Measurements from ENCODE around the gene SPTSSA.
A peak's percentile ranks its signal among the peaks of the same experiment; 100 is the strongest.
"Not testable (repeated sequence)": the region's sequence is repeated elsewhere in the genome, so short reads cannot be mapped to it uniquely, and the experiment has no call there.

The SPTSSA gene

DNA sequence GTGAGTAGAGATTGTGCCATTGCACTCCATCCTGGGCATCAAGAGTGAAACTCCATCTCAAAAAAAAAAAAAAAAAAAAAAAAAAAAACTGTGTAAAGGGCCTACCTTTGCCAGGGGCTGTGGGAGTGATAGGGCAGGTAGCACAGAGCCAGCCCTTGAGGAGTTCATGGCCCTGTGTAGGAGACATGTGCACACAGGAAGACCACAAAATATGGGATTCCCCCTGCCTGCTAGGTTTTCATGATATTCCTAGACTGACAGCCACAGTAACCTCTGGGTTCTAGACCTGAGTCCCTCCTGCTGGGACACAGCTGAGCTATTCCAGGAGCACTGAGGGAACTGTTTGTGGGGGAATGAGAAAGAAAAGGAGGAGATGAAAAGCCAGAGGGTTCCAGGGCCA lies 8.3 kb upstream of the SPTSSA start:
- DNase-seq, result no peak

DNA sequence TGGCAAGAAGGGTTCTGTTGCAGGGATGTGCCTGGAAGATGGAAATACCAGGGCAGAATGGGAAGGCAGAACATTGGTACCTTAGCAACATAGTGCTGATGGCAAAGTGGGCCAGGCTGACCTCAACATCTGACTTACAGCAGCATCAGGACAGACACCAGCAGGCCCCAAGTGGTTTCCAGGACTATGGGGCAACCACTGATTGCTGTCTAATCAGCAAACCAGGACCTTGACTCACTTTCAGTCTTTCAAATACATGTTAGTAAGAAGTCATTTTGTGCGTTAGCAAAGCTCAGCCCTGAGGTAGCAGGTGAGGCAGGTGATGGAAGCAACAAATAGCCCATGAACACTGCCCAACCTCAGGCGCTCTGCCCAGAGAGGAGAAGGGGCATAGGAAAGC lies 4.7 kb upstream of the SPTSSA start:
- DNase-seq, result no peak

DNA sequence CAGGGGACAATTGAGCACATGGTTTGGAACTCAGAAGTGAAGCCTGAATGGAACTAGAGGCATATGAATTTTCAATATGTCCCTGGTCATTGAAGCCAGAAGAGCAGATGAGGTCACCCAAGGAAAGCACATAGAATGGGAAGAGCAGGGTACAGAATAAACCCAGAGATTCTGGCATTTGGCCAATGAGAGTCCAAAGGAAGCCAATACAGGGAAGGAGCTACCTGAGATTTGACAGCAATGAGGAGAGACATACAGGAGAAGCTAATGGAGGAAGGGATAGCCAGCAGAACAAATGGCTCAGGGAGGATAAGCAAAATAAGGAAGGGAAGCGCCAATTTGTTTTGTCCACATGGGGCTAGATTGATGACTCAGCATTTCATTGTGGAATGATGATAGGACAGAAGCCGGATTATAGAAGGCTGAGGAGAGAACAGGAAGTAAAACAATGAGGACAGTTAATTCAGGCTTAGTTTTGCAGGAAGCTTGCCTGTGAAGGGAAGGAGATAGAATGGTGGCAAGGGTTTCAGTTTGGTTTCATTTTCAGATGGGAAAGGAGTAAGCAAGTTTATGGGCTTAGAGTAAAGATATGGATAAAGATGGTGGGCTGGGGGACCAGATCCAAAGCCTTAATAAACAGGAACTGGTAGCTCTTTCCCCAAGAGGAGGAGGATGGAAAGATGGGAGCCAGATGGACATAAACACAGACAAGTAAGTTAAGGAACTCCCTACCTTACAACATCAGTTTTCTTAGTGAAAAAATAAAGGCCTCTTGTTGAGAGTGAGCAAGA lies 3.2 kb upstream of the SPTSSA start:
- DNase-seq, result no peak

DNA sequence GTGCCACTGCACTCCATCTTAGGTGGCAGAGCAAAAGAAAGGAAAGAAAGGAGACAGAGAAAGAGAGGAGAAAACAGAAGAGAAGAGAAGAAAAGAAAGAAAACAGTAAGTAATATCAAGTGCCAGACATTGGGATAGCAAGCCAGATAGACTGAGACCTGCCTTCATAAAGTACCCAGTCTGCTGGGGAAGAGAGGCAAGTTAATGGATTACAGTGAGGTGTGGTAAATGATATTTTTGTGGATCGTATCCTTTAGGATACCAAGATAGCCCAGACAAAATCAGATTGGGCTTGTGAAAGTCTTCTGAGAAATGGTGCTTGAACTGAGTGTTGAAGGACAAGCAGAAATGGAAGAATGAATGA lies 1.5 kb upstream of the SPTSSA start:
- DNase-seq, result no peak

DNA sequence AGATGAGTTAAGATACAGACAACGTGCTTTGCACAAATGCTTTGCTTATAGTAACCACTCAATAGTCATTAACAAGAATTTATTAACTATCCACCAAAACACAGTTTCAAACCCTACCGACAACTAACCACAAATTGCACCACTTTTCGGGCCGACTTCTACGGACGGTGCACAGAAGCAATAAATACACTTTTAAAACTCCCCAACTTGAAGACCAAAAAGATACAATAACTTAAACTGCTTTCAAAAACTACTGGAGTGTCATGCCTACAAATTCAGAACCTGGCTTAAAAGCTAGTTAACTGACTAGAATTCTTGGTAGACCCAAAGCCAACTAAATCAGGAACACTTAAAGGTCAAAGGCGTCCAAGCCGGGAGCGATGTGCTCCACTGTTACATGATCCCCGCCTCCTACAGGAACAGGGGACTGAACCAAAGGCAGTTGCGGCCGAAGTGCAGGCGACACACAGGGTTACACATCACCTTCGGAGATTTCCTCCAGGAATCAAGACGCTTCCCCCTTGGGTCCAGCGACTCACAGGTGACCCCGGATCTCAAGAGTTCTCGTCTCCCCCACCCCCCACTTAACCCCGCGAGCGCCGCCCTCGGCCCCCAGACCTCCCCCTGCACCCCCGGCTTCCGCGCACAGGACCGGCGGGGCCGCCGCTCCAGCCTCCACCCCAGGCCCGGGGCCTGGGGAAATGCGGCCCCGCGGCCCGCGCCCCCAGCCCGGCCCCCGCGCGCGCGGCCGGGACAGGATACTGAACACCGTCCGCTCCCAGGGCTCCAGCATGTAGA lies 507 bp downstream of the SPTSSA start:
- peak; percentile 22 for DNase-seq

DNA sequence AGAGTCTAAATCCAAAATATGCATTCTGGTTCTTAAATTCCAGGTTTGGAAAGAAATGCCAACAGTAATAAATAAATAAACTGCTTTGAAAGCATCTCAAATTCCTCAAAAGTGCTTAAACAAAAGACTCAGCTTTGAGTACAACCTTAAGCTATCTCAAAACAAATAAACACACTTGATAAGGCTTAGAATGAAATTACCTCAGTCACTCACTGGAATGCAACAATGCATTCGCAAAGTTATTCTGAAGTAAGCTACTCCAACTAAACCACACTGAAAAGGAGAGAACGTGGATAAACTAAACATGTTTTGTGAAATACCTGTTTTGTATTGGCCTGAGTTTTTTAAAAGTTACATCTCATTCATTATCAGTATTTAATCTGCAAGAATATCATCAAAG lies 1.2 kb downstream of the SPTSSA start:
- no peak for DNase-seq

DNA sequence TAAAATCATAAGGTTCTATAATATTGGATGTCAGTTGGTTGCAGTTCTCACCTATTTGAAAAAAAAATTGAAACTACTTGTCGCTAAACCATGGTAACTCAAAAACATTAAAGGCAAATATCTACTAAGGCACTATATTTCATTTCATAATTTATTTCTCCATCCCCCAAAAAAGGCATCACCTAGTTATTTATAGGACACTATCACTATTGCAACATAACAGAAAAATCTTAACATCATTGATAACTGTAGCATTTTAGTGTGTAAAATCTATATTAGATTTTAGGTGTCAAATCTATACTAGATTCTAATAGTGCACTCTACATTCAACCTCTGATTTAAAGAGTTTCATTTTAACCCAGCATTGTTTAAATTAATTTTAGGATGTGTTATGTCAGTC lies 1.7 kb downstream of the SPTSSA start:
- DNase-seq, result no peak

DNA sequence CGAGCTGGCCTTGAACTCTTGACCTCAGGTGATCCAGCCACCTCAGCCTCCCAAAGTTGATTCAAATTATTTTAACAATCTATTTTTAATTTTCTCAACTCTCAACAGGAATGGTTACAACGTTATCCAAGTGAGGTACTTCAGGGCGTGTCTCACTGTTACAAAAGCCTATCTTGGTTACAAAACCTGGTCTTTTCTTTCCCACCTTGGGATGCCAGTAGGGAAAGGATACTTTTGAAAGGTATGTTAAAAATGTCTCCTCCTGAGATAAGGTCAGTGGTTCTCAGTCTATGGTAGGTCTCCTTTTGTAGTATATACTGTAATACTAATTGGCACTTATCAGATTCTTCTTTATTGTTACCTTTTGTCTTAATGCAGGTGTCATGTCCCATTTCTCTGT lies 4.9 kb downstream of the SPTSSA start:
- no peak for DNase-seq

DNA sequence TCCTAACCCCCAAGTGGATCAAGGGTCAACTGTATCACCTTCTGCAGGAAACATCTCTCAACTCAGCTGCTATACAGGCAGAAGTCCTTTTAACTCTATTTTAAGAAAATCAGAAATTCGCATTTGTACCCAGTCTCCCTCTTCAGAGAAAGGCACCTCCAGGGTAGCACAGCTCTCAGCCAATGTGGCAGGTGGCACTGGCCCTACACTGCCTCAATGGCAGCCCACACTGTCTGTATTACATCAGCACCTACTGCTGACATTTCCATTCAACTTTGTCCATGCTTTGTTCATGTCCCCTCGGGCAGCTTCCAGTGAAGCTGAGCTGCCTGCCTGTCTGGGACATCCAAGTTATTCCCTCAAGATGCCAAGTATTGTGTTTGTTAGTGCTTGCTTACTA lies 8.8 kb downstream of the SPTSSA start:
- DNase-seq, result no peak

DNA sequence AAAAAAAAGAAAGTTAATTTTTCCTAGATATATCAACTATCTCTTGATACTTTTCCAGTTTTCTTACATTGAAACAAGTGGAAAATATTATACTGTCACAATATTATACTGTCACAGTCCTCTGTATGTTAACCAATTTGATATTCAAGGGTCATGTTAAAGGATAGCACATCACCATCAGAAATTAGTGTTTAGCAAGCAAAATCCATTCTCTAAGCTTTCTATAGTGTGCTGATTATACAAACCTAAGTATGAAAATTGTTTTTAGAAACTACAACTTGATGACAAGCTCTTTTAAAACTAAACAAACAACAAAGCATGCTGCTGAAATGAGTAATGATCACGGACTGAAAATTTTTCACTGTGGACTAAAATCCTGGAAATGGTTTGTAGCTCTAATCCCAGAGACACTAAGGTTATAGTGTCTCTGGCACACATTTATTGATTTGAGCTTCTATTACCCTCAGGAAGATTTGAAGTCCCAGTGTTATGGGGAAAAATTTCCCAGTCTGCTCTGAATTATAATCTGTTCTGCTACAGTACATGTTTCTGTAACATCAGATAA lies 9.7 kb downstream of the SPTSSA start:
- DNase-seq, result no peak

DNA sequence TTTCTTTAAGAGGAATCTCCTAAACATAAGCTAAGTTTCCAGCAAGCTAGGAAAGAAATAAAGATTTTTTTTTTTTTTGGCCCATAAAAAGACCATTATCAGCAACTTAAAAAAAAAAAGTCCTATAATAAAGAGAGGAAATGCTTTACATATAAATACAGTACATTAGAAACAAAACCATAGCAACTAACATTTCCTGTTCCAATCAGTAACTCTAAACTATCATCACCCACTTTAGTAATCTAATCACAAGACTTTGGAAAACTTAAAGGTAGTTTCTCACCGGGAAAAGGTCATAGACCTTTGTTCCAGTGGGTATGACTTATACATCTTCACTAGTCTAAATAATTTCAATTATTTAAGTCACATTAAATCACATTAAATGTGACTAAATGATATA lies 11.1 kb downstream of the SPTSSA start:
- DNase-seq, result no peak

DNA sequence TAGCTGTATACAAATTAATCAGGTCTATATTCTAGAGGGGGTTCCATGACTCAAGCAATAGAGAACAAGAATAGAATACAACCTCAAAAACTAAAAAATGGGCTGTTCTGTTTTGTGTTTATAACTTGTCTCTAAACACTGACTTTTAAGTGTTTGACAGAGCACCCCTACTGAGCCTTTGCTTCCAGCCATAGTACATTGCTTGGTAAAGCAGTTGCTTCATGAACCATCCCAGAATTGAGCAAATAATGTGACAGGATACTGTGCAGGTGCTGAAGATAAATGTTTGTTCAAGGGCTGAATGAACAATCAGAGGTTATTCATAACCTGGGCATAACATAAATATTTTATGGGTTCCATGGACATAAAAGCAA lies 11.5 kb downstream of the SPTSSA start:
- no peak for DNase-seq

DNA sequence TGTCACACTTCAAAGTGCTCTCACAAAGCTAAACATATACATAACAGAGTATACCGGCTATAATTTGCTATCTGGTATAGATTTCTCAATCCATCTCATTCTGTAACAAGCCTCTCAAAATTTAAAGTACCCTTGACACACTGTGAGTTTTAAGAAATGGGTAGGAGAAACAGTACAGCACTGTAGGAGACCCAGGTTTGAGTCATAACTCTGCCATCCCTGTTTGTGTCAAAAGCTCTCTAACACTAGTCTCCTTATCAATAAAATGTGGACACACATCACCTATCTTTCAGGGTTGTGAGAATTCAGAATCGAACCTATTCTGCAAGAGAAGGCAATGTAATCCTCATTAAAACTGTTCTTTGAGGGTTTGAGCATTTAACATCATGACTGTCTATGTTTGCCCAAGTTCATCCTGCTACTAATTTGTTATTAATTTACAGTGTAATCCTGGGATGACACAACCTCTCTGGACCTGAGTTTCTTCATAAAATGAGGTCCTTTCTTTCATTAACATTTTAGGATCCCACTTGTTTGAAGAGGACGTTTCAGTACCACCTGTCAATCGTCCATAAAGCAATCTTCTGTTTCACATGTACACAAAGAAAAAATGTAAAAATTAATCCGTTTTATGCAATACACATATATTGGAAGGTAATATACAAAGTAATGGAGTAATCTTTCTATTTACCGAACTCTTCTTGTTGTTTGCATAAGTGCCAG lies 12.1 kb downstream of the SPTSSA start:
- DNase-seq, result no peak

DNA sequence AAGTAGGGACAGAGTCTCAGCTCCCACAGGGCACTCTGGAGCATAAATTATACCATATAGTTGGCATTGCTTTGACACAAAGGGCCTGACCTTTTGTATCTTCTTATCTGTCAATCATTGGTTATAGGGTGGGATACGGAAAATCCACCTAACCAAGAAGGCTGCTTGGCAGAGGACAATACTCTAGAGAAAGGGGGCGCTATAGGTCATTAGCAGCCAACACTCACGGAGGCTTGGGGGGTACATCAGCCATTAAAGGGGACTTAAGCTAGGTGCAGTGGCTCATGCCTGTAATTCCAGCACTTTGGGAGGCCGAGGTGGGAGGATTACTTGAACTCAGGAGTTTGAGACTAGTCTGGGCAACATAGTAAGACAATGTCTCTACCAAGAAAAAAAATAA lies 22.9 kb downstream of the SPTSSA start:
- DNase-seq, result no peak

DNA sequence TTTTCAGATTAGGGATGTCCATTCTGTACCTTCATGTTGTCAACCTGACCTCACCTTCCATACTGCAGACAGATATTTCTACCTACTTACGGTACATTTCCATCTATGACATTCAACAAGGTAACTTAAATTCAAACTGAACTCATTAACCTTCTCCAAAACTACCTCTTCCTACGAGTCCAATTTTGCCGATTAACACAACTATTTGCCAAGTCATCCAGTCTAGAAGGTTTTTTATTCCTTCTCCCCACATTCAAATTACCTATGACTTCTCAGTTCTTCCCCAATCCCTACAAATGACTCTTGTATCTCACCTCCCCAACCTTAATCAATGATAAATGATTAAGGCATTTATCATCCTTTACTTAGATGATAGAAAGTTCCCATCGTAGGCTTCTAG lies 23.6 kb downstream of the SPTSSA start:
- no peak for DNase-seq

DNA sequence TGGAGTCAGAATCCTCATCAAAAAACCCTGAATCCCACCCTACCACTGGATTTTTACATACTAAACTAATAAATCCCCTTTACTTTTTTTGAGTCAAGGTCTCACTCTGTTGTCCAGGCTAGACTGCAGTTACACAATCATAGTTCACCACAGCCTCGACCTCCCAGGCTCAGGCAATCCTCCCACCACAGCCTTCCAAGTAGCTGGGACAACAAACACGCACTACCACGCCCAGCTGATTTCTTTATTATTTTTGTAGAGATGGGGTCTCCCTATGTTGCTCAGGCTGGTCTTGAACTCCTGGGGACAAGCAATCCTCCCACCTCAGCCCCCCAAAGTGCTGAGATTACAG lies 24.3 kb downstream of the SPTSSA start:
- no peak for DNase-seq

DNA sequence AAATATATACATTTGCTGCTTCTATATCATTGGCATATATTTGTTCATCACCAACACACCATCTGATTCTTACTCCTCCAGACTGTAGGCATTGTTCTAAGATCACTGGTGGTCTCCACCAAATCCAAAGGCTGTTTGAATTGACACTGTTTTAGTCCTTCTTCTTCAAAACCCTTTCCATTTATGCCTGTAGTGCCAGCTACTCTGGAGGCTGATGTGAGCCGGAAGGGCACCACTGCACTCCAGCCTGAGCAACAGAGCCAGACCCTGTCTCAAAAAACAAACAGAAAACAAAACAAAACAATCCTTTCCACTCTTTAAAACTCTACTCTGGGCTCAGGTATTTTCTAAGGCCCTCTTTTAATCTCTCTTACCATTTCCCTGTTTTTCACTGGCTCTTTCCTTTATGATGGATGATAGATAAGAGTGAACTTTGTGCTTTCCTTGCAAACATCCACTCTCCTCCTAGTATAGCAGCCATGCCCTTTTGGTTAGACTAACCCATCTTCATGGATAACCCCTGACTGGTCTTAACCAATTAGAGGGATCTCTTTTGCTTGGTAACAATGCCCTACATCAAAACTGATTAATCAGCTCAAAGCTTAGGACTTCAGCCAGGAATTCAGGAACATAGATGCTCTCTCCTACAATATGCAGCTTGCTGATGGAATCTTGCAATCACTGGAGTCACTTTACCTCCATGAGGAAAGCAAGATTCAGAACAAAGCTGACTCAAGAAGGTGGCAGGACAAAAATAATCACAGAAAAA lies 24.9 kb downstream of the SPTSSA start:
- no peak for DNase-seq

DNA sequence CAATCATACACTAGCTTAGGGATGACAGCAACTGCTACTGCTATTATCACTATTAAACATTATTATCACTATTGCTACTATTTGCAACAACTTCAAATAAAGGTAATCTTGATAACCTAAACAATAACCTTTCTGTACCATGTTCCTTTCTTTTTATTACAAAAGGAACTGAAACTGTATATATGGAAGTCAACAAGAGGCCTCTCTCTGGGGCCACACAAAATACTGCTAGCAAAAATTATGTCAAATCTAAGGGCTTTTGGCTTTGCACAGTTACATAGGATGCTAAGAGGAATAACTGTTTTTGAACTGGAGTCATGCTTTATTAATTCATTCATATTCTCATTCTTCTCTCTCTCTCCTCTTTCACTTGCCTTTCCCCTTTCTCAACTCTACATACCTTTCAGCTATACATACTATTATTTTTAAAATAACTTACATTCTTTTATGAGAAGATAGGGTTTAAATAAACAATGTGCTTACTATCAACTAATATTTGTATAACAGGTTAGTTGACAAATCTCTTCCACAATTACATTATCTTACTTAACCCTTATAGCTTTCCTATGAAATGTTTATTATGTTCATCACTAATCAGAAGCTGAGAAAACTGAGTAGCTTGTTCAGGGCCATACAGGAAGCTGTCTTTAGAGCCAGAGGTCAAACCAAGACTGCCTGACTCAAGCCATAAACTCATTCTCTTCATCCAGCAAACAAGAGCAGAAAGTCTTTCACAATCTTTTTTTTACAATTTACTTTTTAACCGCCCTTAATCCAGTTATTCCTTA lies 25.7 kb downstream of the SPTSSA start:
- DNase-seq, result no peak

DNA sequence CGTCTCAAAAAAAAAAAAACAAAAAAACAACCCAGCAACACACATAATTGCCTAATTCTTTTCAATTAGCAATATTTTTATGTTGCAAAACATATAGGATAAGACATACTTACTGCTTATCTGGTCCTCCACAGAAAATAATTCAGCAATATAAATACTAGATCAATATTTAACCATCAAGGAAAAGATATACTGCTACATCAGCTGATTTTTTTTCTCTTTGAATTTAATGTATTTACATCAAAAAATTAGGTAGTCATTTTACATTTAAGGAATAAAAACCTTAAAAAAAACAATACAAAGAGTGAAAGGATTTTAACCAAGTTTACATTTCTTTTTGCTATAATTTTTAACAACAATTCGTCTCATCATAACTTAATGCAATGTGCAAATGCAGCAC lies 28.1 kb downstream of the SPTSSA start:
- no peak for DNase-seq

DNA sequence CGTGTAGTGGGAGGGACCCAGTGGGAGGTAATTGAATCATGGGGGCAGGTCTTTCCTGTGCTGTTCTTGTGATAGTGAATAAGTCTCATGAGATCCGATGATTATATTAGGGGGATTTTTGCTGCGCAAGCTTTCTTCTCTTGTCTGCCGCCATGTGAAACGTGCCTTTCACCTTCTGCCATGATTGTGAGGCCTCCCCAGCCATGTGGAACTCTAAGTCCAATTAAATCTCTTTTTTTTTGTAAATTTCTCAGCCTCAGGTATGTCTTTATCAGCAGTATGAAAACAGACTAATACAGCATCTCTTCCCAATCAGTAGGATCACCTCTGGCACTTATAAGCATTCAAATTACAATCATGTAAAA lies 34.0 kb downstream of the SPTSSA start:
- not testable (repeated sequence) for DNase-seq

DNA sequence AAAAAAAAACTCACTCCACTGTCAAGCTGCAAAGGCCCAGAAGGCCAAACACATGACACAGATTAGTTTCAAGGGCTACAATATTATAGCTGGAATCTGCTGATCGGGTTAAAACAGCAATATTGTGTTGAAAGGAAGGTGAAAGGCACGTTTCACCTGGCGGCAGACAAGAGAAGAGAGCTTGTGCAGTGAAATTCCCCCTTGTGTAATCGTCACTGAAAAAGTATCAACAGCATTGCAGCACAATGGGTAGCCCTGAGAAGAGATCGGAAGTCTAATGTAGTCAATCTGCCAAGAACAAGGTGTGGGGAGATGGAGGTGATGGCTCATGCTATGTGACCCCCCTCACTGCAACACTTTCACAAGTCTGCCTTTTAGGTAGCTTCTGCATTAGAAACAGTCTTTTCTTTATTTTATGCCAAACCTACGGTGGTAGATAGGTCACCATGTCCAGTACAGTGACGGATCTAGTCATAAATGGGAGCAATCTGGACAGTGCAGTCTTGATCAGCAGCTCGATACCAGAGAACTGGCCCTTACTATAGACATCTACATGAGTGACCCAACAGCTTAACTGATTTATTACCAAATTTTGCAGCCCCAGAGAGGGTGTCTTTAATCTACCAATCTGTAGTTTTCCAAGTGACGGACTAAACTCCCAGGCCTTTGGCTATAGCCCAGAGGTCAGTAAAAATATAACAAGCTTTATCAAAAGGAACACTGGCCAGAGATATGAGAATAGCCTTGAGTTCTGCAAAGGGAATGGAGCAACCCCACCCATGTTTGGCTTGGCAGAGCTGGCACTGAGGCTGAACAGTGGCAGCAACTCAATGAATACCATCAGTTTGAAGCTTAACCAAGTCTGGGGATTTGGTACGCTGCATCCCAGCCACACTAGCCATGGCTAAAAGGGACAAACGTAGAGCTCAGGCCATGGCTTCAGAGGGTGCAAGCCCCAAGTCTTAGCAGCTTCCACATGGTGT lies 35.4 kb downstream of the SPTSSA start:
- DNase-seq, result no peak
